ENCODE data around the gene LZIC. TPM values are rescaled to one million over a fixed set of nuclear protein-coding genes. Genes with fewer than 3 reads are reported as not detected.

The LZIC gene
- total and polyA plus RNA-seq, 2 of the 13 experiments (the other 11 are each of a cell fraction or from before 2014, with no cell fraction given): 25.2 to 71.8 TPM

DNA sequence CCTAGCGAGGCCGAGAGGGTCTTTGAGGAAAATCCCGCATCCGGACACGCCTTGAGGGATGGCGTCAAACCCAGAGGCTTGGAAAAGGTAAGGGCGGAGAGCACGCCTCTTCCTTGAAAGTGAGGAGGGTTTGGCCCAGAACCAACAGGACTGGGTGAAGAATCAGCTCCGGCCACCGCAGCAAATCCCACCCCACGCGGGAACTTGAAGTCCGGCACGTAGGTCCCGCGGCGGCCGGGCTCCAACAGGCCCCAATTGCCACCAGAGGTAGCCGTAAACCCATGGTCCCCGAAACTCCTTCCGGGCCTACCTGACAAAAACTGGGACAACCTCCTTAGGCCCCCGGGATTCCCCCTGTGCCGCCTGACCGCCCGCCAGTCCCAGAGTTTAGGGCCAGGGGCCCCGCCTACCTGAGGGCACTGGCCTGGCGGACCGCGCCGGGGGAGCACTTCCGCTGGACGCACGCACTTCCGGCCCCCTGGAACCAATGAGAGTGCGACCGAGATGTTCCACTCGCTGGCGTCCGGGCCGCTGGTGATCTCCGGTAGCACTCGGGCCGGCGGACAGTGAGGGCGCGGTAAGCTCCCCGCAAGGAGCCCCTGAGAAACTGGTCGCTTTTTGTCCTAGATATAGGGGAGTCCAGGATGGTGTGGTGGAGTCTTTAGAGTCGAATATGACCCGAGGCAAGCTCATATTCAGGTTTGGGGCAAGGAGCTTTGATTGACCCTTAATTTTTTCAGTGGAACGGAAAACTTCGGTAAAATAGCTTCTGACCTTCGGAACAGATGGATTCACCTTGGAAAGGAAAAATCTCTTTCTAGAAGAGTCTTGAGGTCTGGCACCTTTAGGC, at the start of gene LZIC, which contains the start of gene NMNAT1 (continued):
- TF ChIP-seq, protein P1, sequence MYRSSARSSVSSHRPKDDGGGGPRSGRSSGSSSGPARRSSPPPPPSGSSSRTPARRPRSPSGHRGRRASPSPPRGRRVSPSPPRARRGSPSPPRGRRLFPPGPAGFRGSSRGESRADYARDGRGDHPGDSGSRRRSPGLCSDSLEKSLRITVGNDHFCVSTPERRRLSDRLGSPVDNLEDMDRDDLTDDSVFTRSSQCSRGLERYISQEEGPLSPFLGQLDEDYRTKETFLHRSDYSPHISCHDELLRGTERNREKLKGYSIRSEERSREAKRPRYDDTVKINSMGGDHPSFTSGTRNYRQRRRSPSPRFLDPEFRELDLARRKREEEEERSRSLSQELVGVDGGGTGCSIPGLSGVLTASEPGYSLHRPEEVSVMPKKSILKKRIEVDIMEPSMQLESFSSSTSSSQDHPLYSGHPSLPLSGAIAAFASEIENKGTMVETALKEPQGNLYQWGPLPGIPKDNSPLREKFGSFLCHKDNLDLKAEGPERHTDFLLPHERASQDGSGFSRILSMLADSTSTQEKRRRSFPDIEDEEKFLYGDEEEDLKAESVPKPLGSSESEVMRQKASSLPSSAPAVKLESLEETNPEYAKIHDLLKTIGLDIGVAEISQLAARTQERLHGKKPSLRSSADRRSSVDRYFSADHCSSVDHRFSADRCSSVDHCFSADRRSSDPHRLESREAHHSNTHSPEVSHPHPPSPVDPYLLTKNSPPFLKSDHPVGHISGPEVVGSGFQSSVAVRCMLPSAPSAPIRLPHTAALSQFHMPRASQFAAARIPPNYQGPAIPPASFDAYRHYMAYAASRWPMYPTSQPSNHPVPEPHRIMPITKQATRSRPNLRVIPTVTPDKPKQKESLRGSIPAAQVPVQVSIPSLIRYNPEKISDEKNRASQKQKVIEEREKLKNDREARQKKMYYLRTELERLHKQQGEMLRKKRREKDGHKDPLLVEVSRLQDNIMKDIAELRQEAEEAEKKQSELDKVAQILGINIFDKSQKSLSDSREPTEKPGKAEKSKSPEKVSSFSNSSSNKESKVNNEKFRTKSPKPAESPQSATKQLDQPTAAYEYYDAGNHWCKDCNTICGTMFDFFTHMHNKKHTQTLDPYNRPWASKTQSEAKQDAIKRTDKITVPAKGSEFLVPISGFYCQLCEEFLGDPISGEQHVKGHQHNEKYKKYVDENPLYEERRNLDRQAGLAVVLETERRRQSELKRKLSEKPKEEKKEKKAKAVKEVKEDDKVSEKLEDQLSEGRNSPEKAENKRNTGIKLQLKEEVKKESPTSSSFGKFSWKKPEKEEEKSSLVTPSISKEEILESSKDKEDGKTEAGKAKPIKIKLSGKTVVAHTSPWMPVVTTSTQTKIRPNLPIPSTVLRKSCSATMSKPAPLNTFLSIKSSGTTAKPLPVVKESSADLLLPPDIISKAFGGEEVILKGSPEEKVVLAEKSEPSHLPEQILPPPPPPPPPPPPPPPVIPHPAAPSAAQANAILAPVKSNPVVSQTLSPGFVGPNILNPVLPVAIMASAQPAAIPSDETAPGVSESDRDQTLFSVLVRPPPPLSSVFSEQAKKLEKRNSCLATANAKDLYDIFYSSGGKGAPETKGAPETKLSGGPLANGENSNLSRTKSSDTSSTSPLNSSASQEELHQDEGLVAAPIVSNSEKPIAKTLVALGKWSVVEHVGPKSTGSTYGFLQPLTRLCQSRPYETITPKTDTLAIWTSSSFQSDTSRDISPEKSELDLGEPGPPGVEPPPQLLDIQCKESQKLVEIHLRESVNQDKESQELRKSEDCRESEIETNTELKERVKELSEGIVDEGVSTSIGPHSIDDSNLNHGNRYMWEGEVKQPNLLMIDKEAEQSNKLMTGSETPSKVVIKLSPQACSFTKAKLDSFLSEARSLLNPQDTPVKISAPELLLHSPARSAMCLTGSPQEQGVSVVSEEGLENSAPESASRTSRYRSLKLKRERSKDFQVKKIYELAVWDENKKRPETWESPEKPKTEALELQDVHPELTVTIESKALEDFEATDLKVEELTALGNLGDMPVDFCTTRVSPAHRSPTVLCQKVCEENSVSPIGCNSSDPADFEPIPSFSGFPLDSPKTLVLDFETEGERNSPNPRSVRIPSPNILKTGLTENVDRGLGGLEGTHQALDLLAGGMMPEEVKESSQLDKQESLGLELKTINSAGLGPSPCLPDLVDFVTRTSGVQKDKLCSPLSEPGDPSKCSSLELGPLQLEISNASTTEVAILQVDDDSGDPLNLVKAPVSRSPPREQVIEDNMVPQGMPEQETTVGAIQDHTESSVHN (CRISPR knock-in tag; IDR thresholded peaks at IDR 0.05): 0 out of 2 replicates have a peak, but pooled peaks have one; percentile 35
- TF ChIP-seq ZFP62 (CRISPR knock-in tag; IDR thresholded peaks at IDR 0.05) (no peak), TBX2 (CRISPR knock-in tag; IDR thresholded peaks at IDR 0.05; ENCODE audit: borderline replicate concordance) (peak; percentile 80), CBX5 (CRISPR knock-in tag; IDR thresholded peaks at IDR 0.05; ENCODE audit: borderline replicate concordance) (peak; percentile 82; the same call in 1 of the 2 replicates), ZNF766 (CRISPR knock-in tag; IDR thresholded peaks at IDR 0.05; ENCODE audit: borderline replicate concordance) (no peak), ZNF678 (CRISPR knock-in tag; IDR thresholded peaks at IDR 0.05) (peak; percentile 28; the same call in 1 of the 2 replicates), ZNF282 (IDR thresholded peaks at IDR 0.05; ENCODE audit: partially characterized antibody) (no peak), ZNF563 (CRISPR knock-in tag; IDR thresholded peaks at IDR 0.05) (peak; percentile 68; the same call in 1 of the 2 replicates), GATA4 (IDR thresholded peaks at IDR 0.05; ENCODE audit: borderline replicate concordance, low read depth) (peak; percentile 64; the same call in 1 of the 2 replicates), NRL (CRISPR knock-in tag; IDR thresholded peaks at IDR 0.05; ENCODE audit: borderline replicate concordance) (peak; percentile 92), ZKSCAN5 (CRISPR knock-in tag; IDR thresholded peaks at IDR 0.05) (0 out of 2 replicates have a peak, but pooled peaks have one; percentile 55), FOXK1 (CRISPR knock-in tag; IDR thresholded peaks at IDR 0.05; ENCODE audit: borderline replicate concordance, low read depth) (peak; percentile 83), PAF1 (CRISPR knock-in tag; IDR thresholded peaks at IDR 0.05) (no peak), MIXL1 (CRISPR knock-in tag; IDR thresholded peaks at IDR 0.05) (peak; percentile 73), TGIF2 (CRISPR knock-in tag; IDR thresholded peaks at IDR 0.05) (peak; percentile 80)
- TF ChIP-seq, protein P2, sequence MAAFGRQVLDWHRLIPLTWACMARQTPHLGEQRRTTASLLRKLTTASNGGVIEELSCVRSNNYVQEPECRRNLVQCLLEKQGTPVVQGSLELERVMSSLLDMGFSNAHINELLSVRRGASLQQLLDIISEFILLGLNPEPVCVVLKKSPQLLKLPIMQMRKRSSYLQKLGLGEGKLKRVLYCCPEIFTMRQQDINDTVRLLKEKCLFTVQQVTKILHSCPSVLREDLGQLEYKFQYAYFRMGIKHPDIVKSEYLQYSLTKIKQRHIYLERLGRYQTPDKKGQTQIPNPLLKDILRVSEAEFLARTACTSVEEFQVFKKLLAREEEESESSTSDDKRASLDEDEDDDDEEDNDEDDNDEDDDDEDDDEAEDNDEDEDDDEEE (CRISPR knock-in tag; IDR thresholded peaks at IDR 0.05): peak; percentile 32; the same call in 1 of the 2 replicates
- TF ChIP-seq, protein P3, sequence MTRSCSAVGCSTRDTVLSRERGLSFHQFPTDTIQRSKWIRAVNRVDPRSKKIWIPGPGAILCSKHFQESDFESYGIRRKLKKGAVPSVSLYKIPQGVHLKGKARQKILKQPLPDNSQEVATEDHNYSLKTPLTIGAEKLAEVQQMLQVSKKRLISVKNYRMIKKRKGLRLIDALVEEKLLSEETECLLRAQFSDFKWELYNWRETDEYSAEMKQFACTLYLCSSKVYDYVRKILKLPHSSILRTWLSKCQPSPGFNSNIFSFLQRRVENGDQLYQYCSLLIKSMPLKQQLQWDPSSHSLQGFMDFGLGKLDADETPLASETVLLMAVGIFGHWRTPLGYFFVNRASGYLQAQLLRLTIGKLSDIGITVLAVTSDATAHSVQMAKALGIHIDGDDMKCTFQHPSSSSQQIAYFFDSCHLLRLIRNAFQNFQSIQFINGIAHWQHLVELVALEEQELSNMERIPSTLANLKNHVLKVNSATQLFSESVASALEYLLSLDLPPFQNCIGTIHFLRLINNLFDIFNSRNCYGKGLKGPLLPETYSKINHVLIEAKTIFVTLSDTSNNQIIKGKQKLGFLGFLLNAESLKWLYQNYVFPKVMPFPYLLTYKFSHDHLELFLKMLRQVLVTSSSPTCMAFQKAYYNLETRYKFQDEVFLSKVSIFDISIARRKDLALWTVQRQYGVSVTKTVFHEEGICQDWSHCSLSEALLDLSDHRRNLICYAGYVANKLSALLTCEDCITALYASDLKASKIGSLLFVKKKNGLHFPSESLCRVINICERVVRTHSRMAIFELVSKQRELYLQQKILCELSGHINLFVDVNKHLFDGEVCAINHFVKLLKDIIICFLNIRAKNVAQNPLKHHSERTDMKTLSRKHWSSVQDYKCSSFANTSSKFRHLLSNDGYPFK (CRISPR knock-in tag; IDR thresholded peaks at IDR 0.05; ENCODE audit: borderline replicate concordance): peak; percentile 91
